Breast epithelium (tissue), 3 donors: Measurements from ENCODE around the gene PAAF1.

Source experiments
- POLR2A ChIP-seq: fragments of 450-650 bp; IDR thresholded peaks from one replicate; pipeline ENCODE4 v1.6.1; 2016; ENCODE audit warnings: antibody characterized with exemption, mild to moderate bottlenecking, moderate library complexity
- POLR2AphosphoS5 ChIP-seq, 3 donors: sonication (generic); formaldehyde crosslinking; IDR thresholded peaks; one replicate each; pipeline ENCODE4 v1.6.1; 2017; ENCODE audit warnings: antibody characterized with exemption in 3 of 3
- TF ChIP-seq, protein P1 (sequence below), 3 donors: fragments of 450-650 bp; IDR thresholded peaks; one replicate each; pipeline ENCODE4 v1.5.1; 2016 to 2017; ENCODE audit warnings: antibody characterized with exemption in 3 of 3, mild to moderate bottlenecking in 3 of 3, moderate library complexity in 3 of 3

DNA sequence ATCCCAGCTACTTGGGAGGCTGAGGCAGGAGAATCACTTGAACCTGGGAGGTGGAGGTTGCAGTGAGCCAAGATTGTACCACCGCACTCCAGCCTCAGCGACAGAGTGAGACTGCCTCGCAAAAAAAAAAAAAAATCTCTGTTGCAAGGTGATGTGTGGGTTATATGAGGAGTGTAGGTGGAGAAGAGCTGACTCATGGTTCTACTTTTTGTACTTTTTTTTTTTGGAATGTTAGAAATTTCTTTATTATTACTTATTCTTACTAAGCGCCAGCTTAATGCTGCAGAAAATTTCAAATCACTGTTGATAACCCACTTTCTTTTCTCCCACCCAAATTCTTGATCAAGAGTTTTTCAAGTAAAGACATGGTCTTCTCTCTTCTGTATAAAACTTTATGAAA lies 44.4 kb downstream of the PAAF1 start:
- TF ChIP-seq, protein P1, sequence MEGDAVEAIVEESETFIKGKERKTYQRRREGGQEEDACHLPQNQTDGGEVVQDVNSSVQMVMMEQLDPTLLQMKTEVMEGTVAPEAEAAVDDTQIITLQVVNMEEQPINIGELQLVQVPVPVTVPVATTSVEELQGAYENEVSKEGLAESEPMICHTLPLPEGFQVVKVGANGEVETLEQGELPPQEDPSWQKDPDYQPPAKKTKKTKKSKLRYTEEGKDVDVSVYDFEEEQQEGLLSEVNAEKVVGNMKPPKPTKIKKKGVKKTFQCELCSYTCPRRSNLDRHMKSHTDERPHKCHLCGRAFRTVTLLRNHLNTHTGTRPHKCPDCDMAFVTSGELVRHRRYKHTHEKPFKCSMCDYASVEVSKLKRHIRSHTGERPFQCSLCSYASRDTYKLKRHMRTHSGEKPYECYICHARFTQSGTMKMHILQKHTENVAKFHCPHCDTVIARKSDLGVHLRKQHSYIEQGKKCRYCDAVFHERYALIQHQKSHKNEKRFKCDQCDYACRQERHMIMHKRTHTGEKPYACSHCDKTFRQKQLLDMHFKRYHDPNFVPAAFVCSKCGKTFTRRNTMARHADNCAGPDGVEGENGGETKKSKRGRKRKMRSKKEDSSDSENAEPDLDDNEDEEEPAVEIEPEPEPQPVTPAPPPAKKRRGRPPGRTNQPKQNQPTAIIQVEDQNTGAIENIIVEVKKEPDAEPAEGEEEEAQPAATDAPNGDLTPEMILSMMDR (IDR thresholded peaks at IDR 0.05) = no peak
- no peak for TF ChIP-seq POLR2A
- no peak for TF ChIP-seq POLR2AphosphoS5 (IDR thresholded peaks at IDR 0.05)
